HL-60 (cell line): ENCODE data around the gene MAFB.

ENCODE experiments used
- DNase-seq, 2 experiments: peaks; one replicate each; pipeline ENCODE4 v3.0.0-alpha.2; 2010 to 2020; ENCODE audit warnings: low read depth in 1 of 2, low spot score in 1 of 2
- H3K27ac ChIP-seq: fragments of 250-450 bp; sonication (Bioruptor Pico); replicated peaks from 2 replicates; pipeline ENCODE4 v1.5.1; 2020; ENCODE audit warnings: mild to moderate bottlenecking, moderate library complexity
- H3K27me3 ChIP-seq: fragments of 250-450 bp; sonication (Bioruptor Pico); 2 replicates; pipeline ENCODE4 v1.5.1; 2021; ENCODE audit warnings: mild to moderate bottlenecking, moderate library complexity; ENCODE audit not compliant: insufficient read depth, poor library complexity, severe bottlenecking
- H3K4me3 ChIP-seq: replicated peaks from 2 replicates; pipeline ENCODE4 v1.5.1; 2011; ENCODE audit warnings: mild to moderate bottlenecking, control low read depth, low read length; ENCODE audit not compliant: insufficient read depth
- CTCF ChIP-seq: IDR thresholded peaks from one replicate; pipeline ENCODE4 v1.5.1; 2011; ENCODE audit warnings: low read length, control low read depth, inconsistent platforms; ENCODE audit not compliant: insufficient read depth
- GABPA ChIP-seq: IDR thresholded peaks from 2 replicates; pipeline ENCODE4 v1.6.1; 2012; ENCODE audit warnings: low read depth
- POLR2AphosphoS5 ChIP-seq: IDR thresholded peaks from 2 replicates; pipeline ENCODE4 v1.6.1; 2012; ENCODE audit warnings: low read depth
- REST ChIP-seq: IDR thresholded peaks from 2 replicates; pipeline ENCODE4 v1.6.1; 2012; ENCODE audit warnings: low read depth; ENCODE audit not compliant: insufficient replicate concordance
- SPI1 ChIP-seq: IDR thresholded peaks from 2 replicates; pipeline ENCODE4 v1.6.1; 2012; ENCODE audit warnings: low read depth, mild to moderate bottlenecking, borderline replicate concordance

MAFB gene

GRCh38 chr20:40657526-40657925, 31.5 kb downstream of the MAFB start:
- no peak for DNase-seq
- no peak overlapping the region for H3K27ac ChIP-seq
- no peak overlapping the region for H3K4me3 ChIP-seq
- no peaks in the 10 kb centered on the region for H3K27me3 ChIP-seq
- TF ChIP-seq GABPA (no peak), POLR2AphosphoS5 (no peak), SPI1 (no peak), REST (no peak), CTCF (no peak)

- Histone ChIP-seq H3K27me3 (peaks cover 3% of the 10 kb centered on the region), H3K27ac (no peak overlapping the region), H3K4me3 (no peak overlapping the region)
- TF ChIP-seq REST (no peak), CTCF (no peak), SPI1 (no peak), GABPA (no peak), POLR2AphosphoS5 (no peak)
- no peak for DNase-seq
Measured at GRCh38 chr20:40655451-40655850, 33.6 kb downstream of the MAFB start.

GRCh38 chr20:40654876-40655275, 34.2 kb downstream of the MAFB start:
- peaks cover 3% of the 10 kb centered on the region for H3K27me3 ChIP-seq
- no peak overlapping the region for H3K27ac ChIP-seq
- H3K4me3 ChIP-seq, result no peak overlapping the region
- no peak for TF ChIP-seq GABPA
- TF ChIP-seq POLR2AphosphoS5, result no peak
- no peak for TF ChIP-seq CTCF
- TF ChIP-seq REST, result no peak
- TF ChIP-seq SPI1, result no peak
- DNase-seq, result no peak
